HepG2 (cell line): ENCODE data around the gene USP43. TPM values are rescaled to one million over a fixed set of nuclear protein-coding genes. Genes with fewer than 3 reads are reported as not detected.

Experiments
- ATF7-NPFF ChIP-seq: sonication (generic); formaldehyde crosslinking; IDR thresholded peaks from 2 replicates; pipeline ENCODE4 v1.8.1; 2023; ENCODE audit warnings: mild to moderate bottlenecking, low read depth, missing genetic modification reagents, moderate library complexity
- CREM ChIP-seq, 2 experiments: sonication (generic) in 1 of 2; formaldehyde crosslinking in 1 of 2; IDR thresholded peaks; 2 replicates each; pipeline versions ENCODE4 v1.4.0 to v1.6.1; 2016 to 2020; ENCODE audit warnings: antibody characterized with exemption in 1 of 2, mild to moderate bottlenecking in 1 of 2, missing genetic modification reagents in 1 of 2
- MIXL1 ChIP-seq: IDR thresholded peaks from 2 replicates; pipeline ENCODE4 v1.6.1; 2016
- NR2F6 ChIP-seq, 2 experiments: IDR thresholded peaks; 2 replicates each; pipeline ENCODE4 v1.6.1; 2016; ENCODE audit warnings: antibody characterized with exemption in 1 of 2, mild to moderate bottlenecking in 1 of 2
- RORA ChIP-seq: sonication (generic); formaldehyde crosslinking; IDR thresholded peaks from 2 replicates; pipeline ENCODE4 v1.5.0; 2020; ENCODE audit warnings: mild to moderate bottlenecking, missing genetic modification reagents, moderate library complexity
- ZFX ChIP-seq: sonication (generic); formaldehyde crosslinking; IDR thresholded peaks from 2 replicates; pipeline ENCODE4 v1.4.0; 2020; ENCODE audit warnings: mild to moderate bottlenecking, low read depth, missing genetic modification reagents, moderate library complexity
- ZNF12 ChIP-seq: sonication (generic); formaldehyde crosslinking; IDR thresholded peaks from 2 replicates; pipeline ENCODE4 v1.5.0; 2020; ENCODE audit warnings: missing genetic modification reagents
- ZNF383 ChIP-seq: sonication (generic); formaldehyde crosslinking; IDR thresholded peaks from 2 replicates; pipeline ENCODE4 v1.4.0; 2020; ENCODE audit warnings: missing genetic modification reagents, mild to moderate bottlenecking, borderline replicate concordance
- ZNF556 ChIP-seq: sonication (generic); formaldehyde crosslinking; IDR thresholded peaks from 2 replicates; pipeline ENCODE4 v1.4.0; 2020; ENCODE audit warnings: mild to moderate bottlenecking, missing genetic modification reagents, borderline replicate concordance
- ZNF703 ChIP-seq: sonication (generic); formaldehyde crosslinking; IDR thresholded peaks from 2 replicates; pipeline ENCODE4 v1.5.1; 2020; ENCODE audit warnings: missing genetic modification reagents, mild to moderate bottlenecking, moderate library complexity, borderline replicate concordance
- polyA plus RNA-seq, 8 experiments: library from polyadenylated mRNA; depleted of rRNA in 3 of 8; stranded (reverse) in 7 of 8; unstranded in 1 of 8; fragments of >200 nt; fragmentation: Illumina TruSeq in 4 of 8; extraction: Trizol in 4 of 8; gene quantifications; 2 replicates each; pipeline versions ENCODE4 v1.2.1 to v1.2.3, GENCODE V29; 2011 to 2016; ENCODE audit warnings: low read depth in 4 of 8, missing spikeins in 1 of 8, mixed read lengths in 1 of 8; ENCODE audit not compliant: insufficient read depth in 1 of 8
- total RNA-seq, 5 experiments: library from RNA; depleted of rRNA; stranded (reverse); fragments of >200 nt; fragmentation: Illumina TruSeq; extraction: Trizol; gene quantifications; 2 replicates each; pipeline ENCODE4 v1.2.3, GENCODE V29; 2016; ENCODE audit warnings: low read depth in 1 of 5
- TF ChIP-seq, protein P1 (sequence below), 2 experiments: sonication (generic) in 1 of 2; formaldehyde crosslinking in 1 of 2; IDR thresholded peaks; 2 replicates each; pipeline versions ENCODE4 v1.4.0 to v1.6.1; 2016 to 2020; ENCODE audit warnings: borderline replicate concordance in 1 of 2, low read depth in 1 of 2, mild to moderate bottlenecking in 1 of 2, missing genetic modification reagents in 1 of 2
- TF ChIP-seq, protein P2 (sequence below): sonication (generic); formaldehyde crosslinking; IDR thresholded peaks from 2 replicates; pipeline ENCODE4 v1.4.0; 2020; ENCODE audit warnings: missing genetic modification reagents
- TF ChIP-seq, protein P3 (sequence below): sonication (generic); formaldehyde crosslinking; IDR thresholded peaks from 2 replicates; pipeline ENCODE4 v1.5.0; 2020; ENCODE audit warnings: mild to moderate bottlenecking, missing genetic modification reagents
- TF ChIP-seq, protein P4 (sequence below): IDR thresholded peaks from 2 replicates; pipeline ENCODE4 v1.6.1; 2016; ENCODE audit warnings: mild to moderate bottlenecking
- TF ChIP-seq, protein P5 (sequence below): sonication (generic); formaldehyde crosslinking; IDR thresholded peaks from 2 replicates; pipeline ENCODE4 v1.8.0; 2022; ENCODE audit warnings: mild to moderate bottlenecking, missing genetic modification reagents, borderline replicate concordance

The USP43 gene
- total and polyA plus RNA-seq, 2 of the 13 experiments (the other 11 are each of a cell fraction or from before 2014, with no cell fraction given): 1.6 to 2.2 TPM

DNA sequence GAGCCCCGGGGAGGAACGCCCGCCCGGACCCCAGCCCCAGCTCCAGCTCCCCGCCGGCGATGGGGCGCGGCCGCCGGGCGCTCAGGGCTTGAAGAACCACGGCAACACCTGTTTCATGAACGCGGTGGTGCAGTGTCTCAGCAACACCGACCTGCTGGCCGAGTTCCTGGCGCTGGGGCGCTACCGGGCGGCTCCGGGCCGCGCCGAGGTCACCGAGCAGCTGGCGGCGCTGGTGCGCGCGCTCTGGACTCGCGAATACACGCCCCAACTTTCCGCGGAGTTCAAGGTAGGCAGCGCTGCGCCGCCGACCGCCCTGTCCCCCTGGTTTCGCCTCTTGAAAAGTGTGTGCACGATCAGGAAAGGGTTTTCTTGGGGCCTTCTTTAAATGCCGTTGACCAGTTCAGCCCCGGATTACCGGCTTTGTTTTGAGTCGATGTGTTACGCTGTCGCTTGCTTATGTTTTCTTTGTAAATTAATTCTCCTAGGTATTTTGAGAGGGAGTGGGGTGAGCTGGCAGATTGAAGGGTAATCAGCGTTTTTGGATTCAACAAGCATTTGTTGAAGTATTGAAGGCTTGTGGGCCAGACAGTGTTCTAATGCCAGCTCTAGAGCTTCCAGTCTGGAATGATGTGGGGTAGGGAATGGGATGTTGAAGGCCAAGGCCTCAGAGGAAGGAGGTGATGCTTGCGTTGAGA is 681 bp downstream of the USP43 start (continued):
- TF ChIP-seq, protein P1, sequence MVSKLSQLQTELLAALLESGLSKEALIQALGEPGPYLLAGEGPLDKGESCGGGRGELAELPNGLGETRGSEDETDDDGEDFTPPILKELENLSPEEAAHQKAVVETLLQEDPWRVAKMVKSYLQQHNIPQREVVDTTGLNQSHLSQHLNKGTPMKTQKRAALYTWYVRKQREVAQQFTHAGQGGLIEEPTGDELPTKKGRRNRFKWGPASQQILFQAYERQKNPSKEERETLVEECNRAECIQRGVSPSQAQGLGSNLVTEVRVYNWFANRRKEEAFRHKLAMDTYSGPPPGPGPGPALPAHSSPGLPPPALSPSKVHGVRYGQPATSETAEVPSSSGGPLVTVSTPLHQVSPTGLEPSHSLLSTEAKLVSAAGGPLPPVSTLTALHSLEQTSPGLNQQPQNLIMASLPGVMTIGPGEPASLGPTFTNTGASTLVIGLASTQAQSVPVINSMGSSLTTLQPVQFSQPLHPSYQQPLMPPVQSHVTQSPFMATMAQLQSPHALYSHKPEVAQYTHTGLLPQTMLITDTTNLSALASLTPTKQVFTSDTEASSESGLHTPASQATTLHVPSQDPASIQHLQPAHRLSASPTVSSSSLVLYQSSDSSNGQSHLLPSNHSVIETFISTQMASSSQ (IDR thresholded peaks at IDR 0.05; ENCODE audit: low read depth): no peak
- TF ChIP-seq, protein P1 (CRISPR knock-in tag; IDR thresholded peaks at IDR 0.05; ENCODE audit: borderline replicate concordance): no peak
- TF ChIP-seq, protein P2, sequence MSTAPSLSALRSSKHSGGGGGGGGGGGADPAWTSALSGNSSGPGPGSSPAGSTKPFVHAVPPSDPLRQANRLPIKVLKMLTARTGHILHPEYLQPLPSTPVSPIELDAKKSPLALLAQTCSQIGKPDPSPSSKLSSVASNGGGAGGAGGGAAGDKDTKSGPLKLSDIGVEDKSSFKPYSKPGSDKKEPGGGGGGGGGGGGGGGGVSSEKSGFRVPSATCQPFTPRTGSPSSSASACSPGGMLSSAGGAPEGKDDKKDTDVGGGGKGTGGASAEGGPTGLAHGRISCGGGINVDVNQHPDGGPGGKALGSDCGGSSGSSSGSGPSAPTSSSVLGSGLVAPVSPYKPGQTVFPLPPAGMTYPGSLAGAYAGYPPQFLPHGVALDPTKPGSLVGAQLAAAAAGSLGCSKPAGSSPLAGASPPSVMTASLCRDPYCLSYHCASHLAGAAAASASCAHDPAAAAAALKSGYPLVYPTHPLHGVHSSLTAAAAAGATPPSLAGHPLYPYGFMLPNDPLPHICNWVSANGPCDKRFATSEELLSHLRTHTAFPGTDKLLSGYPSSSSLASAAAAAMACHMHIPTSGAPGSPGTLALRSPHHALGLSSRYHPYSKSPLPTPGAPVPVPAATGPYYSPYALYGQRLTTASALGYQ (CRISPR knock-in tag): no peak
- TF ChIP-seq RORA (CRISPR knock-in tag) (no peak), ATF7-NPFF (CRISPR knock-in tag) (no peak), ZNF556 (CRISPR knock-in tag) (no peak), CREM (IDR thresholded peaks at IDR 0.05) (no peak), CREM (CRISPR knock-in tag; IDR thresholded peaks at IDR 0.05) (no peak), ZNF383 (CRISPR knock-in tag) (no peak), NR2F6 (IDR thresholded peaks at IDR 0.05) (no peak), NR2F6 (CRISPR knock-in tag; IDR thresholded peaks at IDR 0.05) (peak; percentile 59), ZFX (CRISPR knock-in tag) (peak; percentile 39; the same call in 1 of the 2 replicates), ZNF703 (no peak), ZNF12 (CRISPR knock-in tag) (0 out of 2 replicates have a peak, but pooled peaks have one; percentile 16), MIXL1 (CRISPR knock-in tag) (no peak)
- TF ChIP-seq, protein P3, sequence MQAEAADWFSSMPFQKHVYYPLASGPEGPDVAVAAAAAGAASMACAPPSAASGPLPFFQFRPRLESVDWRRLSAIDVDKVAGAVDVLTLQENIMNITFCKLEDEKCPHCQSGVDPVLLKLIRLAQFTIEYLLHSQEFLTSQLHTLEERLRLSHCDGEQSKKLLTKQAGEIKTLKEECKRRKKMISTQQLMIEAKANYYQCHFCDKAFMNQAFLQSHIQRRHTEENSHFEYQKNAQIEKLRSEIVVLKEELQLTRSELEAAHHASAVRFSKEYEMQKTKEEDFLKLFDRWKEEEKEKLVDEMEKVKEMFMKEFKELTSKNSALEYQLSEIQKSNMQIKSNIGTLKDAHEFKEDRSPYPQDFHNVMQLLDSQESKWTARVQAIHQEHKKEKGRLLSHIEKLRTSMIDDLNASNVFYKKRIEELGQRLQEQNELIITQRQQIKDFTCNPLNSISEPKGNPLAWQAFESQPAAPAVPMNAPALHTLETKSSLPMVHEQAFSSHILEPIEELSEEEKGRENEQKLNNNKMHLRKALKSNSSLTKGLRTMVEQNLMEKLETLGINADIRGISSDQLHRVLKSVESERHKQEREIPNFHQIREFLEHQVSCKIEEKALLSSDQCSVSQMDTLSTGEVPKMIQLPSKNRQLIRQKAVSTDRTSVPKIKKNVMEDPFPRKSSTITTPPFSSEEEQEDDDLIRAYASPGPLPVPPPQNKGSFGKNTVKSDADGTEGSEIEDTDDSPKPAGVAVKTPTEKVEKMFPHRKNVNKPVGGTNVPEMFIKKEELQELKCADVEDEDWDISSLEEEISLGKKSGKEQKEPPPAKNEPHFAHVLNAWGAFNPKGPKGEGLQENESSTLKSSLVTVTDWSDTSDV (CRISPR knock-in tag): no peak
- TF ChIP-seq, protein P4, sequence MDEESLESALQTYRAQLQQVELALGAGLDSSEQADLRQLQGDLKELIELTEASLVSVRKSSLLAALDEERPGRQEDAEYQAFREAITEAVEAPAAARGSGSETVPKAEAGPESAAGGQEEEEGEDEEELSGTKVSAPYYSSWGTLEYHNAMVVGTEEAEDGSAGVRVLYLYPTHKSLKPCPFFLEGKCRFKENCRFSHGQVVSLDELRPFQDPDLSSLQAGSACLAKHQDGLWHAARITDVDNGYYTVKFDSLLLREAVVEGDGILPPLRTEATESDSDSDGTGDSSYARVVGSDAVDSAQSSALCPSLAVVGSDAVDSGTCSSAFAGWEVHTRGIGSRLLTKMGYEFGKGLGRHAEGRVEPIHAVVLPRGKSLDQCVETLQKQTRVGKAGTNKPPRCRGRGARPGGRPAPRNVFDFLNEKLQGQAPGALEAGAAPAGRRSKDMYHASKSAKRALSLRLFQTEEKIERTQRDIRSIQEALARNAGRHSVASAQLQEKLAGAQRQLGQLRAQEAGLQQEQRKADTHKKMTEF: peak; percentile 34; the same call in 1 of the 2 replicates
- TF ChIP-seq, protein P5, sequence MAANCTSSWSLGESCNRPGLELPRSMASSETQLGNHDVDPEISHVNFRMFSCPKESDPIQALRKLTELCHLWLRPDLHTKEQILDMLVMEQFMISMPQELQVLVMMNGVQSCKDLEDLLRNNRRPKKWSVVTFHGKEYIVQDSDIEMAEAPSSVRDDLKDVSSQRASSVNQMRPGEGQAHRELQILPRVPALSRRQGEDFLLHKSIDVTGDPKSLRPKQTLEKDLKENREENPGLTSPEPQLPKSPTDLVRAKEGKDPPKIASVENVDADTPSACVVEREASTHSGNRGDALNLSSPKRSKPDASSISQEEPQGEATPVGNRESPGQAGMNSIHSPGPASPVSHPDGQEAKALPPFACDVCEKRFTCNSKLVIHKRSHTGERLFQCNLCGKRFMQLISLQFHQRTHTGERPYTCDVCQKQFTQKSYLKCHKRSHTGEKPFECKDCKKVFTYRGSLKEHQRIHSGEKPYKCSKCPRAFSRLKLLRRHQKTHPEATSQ (CRISPR knock-in tag): no peak
